ENCODE data around the gene ZNF467.
A peak's percentile ranks its signal among the peaks of the same experiment; 100 is the strongest.

ZNF467 gene

GRCh38 chr7:149791411-149792219 is 18.2 kb upstream of the ZNF467 start:
- no peak for DNase-seq (ENCODE audit: extremely low read depth, low read depth)
- TF ChIP-seq, protein P1, sequence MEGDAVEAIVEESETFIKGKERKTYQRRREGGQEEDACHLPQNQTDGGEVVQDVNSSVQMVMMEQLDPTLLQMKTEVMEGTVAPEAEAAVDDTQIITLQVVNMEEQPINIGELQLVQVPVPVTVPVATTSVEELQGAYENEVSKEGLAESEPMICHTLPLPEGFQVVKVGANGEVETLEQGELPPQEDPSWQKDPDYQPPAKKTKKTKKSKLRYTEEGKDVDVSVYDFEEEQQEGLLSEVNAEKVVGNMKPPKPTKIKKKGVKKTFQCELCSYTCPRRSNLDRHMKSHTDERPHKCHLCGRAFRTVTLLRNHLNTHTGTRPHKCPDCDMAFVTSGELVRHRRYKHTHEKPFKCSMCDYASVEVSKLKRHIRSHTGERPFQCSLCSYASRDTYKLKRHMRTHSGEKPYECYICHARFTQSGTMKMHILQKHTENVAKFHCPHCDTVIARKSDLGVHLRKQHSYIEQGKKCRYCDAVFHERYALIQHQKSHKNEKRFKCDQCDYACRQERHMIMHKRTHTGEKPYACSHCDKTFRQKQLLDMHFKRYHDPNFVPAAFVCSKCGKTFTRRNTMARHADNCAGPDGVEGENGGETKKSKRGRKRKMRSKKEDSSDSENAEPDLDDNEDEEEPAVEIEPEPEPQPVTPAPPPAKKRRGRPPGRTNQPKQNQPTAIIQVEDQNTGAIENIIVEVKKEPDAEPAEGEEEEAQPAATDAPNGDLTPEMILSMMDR (IDR thresholded peaks at IDR 0.05; ENCODE audit: low read depth, low read length): no peak

DNA sequence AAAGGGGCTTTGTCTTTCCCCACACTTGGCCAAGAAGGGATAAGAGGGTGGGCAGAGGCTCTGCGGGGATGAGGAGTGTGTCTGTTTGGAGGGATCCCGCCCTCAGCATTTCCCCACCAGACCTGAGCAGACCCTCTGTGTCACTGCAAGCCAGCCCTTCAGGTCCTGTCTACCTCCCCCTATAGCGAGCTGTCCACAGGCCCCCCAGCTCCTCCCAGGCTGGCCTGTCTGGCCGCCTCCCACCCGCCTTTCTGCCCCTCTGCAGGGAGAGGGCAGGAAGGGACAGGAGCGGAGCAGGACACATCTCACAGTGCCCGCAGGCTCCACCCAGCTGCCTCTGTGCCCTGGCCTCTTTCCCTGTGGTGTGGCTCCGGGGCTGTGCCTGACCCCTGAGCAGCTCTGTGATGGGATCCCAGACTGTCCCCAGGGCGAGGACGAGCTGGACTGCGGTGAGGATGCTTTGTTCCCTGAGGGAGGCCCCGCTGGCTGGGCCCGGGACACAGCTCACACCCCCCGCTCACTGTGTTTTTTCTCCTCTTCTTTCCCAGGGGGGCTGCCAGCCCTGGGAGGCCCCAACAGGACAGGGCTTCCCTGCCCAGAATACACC is 17.5 kb upstream of the ZNF467 start:
- TF ChIP-seq, protein P1 (IDR thresholded peaks at IDR 0.05; ENCODE audit: low read depth, low read length): no peak
- DNase-seq (ENCODE audit: extremely low read depth, low read depth): no peak

GRCh38 chr7:149790146-149790548 is 16.8 kb upstream of the ZNF467 start:
- no peak for DNase-seq (ENCODE audit: extremely low read depth, low read depth)
- TF ChIP-seq, protein P1 (IDR thresholded peaks at IDR 0.05; ENCODE audit: low read depth, low read length): peak; percentile 21

DNA sequence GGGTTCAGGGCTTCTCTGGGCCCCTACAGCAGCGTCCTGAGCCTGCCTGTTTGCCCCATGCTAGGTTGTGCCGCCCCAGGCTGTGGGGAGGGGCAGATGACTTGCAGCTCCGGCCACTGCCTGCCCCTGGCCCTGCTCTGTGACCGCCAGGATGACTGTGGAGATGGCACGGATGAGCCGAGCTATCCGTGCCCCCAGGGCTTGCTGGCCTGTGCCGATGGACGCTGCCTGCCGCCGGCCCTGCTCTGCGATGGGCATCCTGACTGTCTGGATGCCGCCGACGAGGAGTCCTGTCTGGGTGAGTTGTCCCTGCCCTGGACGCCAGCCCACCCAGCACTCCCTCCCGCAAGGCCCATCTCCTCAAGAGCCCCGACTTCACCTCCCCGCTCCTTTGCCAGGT is 15.7 kb upstream of the ZNF467 start:
- TF ChIP-seq, protein P1 (IDR thresholded peaks at IDR 0.05; ENCODE audit: low read depth, low read length): no peak
- DNase-seq (ENCODE audit: extremely low read depth, low read depth): no peak

- TF ChIP-seq, protein P1 (IDR thresholded peaks at IDR 0.05; ENCODE audit: low read depth, low read length): no peak
- DNase-seq (ENCODE audit: extremely low read depth, low read depth): no peak
Observed at GRCh38 chr7:149788300-149788851, 15.0 kb upstream of the ZNF467 start.

- no peak for DNase-seq (ENCODE audit: extremely low read depth, low read depth)
Observed at GRCh38 chr7:149787428-149788299, 14.3 kb upstream of the ZNF467 start.

More at GRCh38 chr7:149787428-149788299, 14.3 kb upstream of the ZNF467 start:
- TF ChIP-seq, protein P1 (IDR thresholded peaks at IDR 0.05; ENCODE audit: low read depth, low read length): no peak

All from AG09319 (cell line).